SK-N-SH (cell line): ENCODE data around the gene MID1. TPM values are rescaled to one million over a fixed set of nuclear protein-coding genes. Genes with fewer than 3 reads are reported as not detected.

Experiments used
- CTCF ChIA-PET: fragments of 300-600, 350-600 bp; formaldehyde crosslinking; extraction: SDS; loops from one replicate; lab custom pipeline; 2021; lab: Yijun Ruan, JAX
- POLR2A ChIA-PET: fragments of 350-600 bp; sonication (Branson Sonifier 250); formaldehyde crosslinking; extraction: SDS; loops from one replicate; lab custom pipeline; 2020; ENCODE audit warnings: antibody characterized with exemption, inconsistent platforms; lab: Yijun Ruan, JAX
- DNase-seq: peaks from one replicate; pipeline ENCODE4 v3.0.0; 2012
- H2AFZ ChIP-seq: fragments of 200-600 bp; sonication (generic); 2 replicates; pipeline ENCODE4 v1.8.1; 2016; ENCODE audit warnings: antibody characterized with exemption, mild to moderate bottlenecking, low read depth
- H3F3A ChIP-seq: fragments of 200-600 bp; sonication (generic); replicated peaks from 2 replicates; pipeline ENCODE3; 2016; ENCODE audit warnings: antibody characterized with exemption, mild to moderate bottlenecking; ENCODE audit not compliant: insufficient read depth
- H3K27ac ChIP-seq, 2 experiments: fragments of 200-500 bp in 1 of 2; fragments of 200-600 bp in 1 of 2; sonication (Bioruptor generic) in 1 of 2; sonication (generic), shearing (Covaris generic) in 1 of 2; 2 replicates each; pipeline versions ENCODE4 v1.5.1 to v1.6.1; 2014 to 2016; ENCODE audit warnings: low read depth in 2 of 2, inconsistent platforms in 1 of 2, low read length in 1 of 2, mild to moderate bottlenecking in 1 of 2, mixed read lengths in 1 of 2
- H3K27me3 ChIP-seq: fragments of 200-600 bp; sonication (generic), shearing (Covaris generic); 2 replicates; pipeline ENCODE4 v1.6.1; 2016; ENCODE audit warnings: mixed run types; ENCODE audit not compliant: insufficient read depth
- H3K36me3 ChIP-seq, 2 experiments: fragments of 200-500 bp in 1 of 2; fragments of 200-600 bp in 1 of 2; sonication (Bioruptor generic) in 1 of 2; sonication (generic) in 1 of 2; replicated peaks in 1 of 2; 2 replicates each; pipeline versions ENCODE3 to v1.5.1; 2014 to 2016; ENCODE audit warnings: low read length in 1 of 2, mild to moderate bottlenecking in 1 of 2; ENCODE audit not compliant: insufficient read depth in 2 of 2, control insufficient read depth in 1 of 2
- H3K4me1 ChIP-seq, 2 experiments: fragments of 200-500 bp in 1 of 2; fragments of 200-600 bp in 1 of 2; sonication (Bioruptor generic) in 1 of 2; sonication (generic), shearing (Covaris generic) in 1 of 2; 2 replicates each; pipeline versions ENCODE4 v1.5.1 to v1.6.1; 2014 to 2016; ENCODE audit warnings: low read depth in 1 of 2, low read length in 1 of 2, mixed run types in 1 of 2; ENCODE audit not compliant: insufficient read depth in 2 of 2, control insufficient read depth in 1 of 2
- H3K4me2 ChIP-seq: fragments of 200-600 bp; sonication (generic), shearing (Covaris generic); 2 replicates; pipeline ENCODE4 v1.6.1; 2017; ENCODE audit warnings: mixed run types
- H3K4me3 ChIP-seq, 2 experiments: fragments of 200-500 bp in 1 of 2; fragments of 200-600 bp in 1 of 2; sonication (Bioruptor generic) in 1 of 2; sonication (generic), shearing (Covaris generic) in 1 of 2; 2 replicates each; pipeline versions ENCODE4 v1.5.1 to v1.8.1; 2014 to 2016; ENCODE audit warnings: low read depth in 2 of 2, inconsistent platforms in 1 of 2, low read length in 1 of 2, mild to moderate bottlenecking in 1 of 2, mixed read lengths in 1 of 2, moderate library complexity in 1 of 2
- H3K79me2 ChIP-seq: fragments of 200-600 bp; sonication (generic); 2 replicates; pipeline ENCODE4 v1.8.1; 2017; ENCODE audit warnings: mild to moderate bottlenecking; ENCODE audit not compliant: insufficient read depth
- H3K9ac ChIP-seq: fragments of 200-600 bp; sonication (generic); 2 replicates; pipeline ENCODE4 v1.6.1; 2017; ENCODE audit warnings: mixed run types
- H3K9me2 ChIP-seq: fragments of 200-600 bp; sonication (generic); 2 replicates; pipeline ENCODE4 v1.6.1; 2017; ENCODE audit warnings: mixed run types
- H3K9me3 ChIP-seq: fragments of 200-600 bp; sonication (generic); 2 replicates; pipeline ENCODE4 v1.6.1; 2017; ENCODE audit warnings: mixed run types, mild to moderate bottlenecking, moderate library complexity
- H4K20me1 ChIP-seq: fragments of 200-600 bp; sonication (generic); 2 replicates; pipeline ENCODE4 v1.6.1; 2017; ENCODE audit warnings: mild to moderate bottlenecking, mixed run types; ENCODE audit not compliant: insufficient read depth
- CHD2 ChIP-seq: fragments of 150-350 bp; IDR thresholded peaks from 2 replicates; pipeline ENCODE4 v1.6.1; 2018; ENCODE audit warnings: low read length; ENCODE audit not compliant: partially characterized antibody
- MEF2A ChIP-seq: IDR thresholded peaks from 2 replicates; pipeline ENCODE4 v1.4.0; 2012; ENCODE audit warnings: low read depth, borderline replicate concordance
- NFIC ChIP-seq: IDR thresholded peaks from 2 replicates; pipeline ENCODE4 v1.4.0; 2012; ENCODE audit warnings: borderline replicate concordance
- POLR2AphosphoS5 ChIP-seq: IDR thresholded peaks from 2 replicates; pipeline ENCODE4 v1.6.1; 2012; ENCODE audit warnings: low read depth, low read length
- RAD21 ChIP-seq: IDR thresholded peaks from 2 replicates; pipeline ENCODE4 v1.6.1; 2012; ENCODE audit warnings: mild to moderate bottlenecking, low read length
- SMC3 ChIP-seq: IDR thresholded peaks from 2 replicates; pipeline ENCODE4 v1.6.1; 2012; ENCODE audit warnings: low read depth, low read length, improper control_type of control experiment
- TCF12 ChIP-seq: IDR thresholded peaks from 2 replicates; pipeline ENCODE4 v1.4.0; 2012
- YY1 ChIP-seq: IDR thresholded peaks from 2 replicates; pipeline ENCODE4 v1.4.0; 2012; ENCODE audit warnings: low read depth, mild to moderate bottlenecking
- WGBS: methylation state at CpG from one replicate; pipeline ENCODE4 v1.1.6; 2017; ENCODE audit warnings: low lambda C conversion rate; 5-methylcytosine and 5-hydroxymethylcytosine counted together
- polyA plus RNA-seq, 3 experiments: library from polyadenylated mRNA; depleted of rRNA; stranded (reverse); fragments of >200 nt; gene quantifications; 2 replicates each; pipeline ENCODE4 v1.2.3, GENCODE V29; 2012
- TF ChIP-seq, protein P1 (sequence below): IDR thresholded peaks from 2 replicates; pipeline ENCODE4; 2012
- TF ChIP-seq, protein P2 (sequence below): IDR thresholded peaks from 2 replicates; pipeline ENCODE4 v1.4.0; 2012; ENCODE audit warnings: low read depth
- TF ChIP-seq, protein P3 (sequence below): fragments of 200-600 bp; sonication (generic); IDR thresholded peaks from 2 replicates; pipeline ENCODE4 v1.6.1; 2017; ENCODE audit warnings: antibody characterized with exemption, mild to moderate bottlenecking, moderate library complexity

The MID1 gene
- polyA plus RNA-seq, 1 of the 3 experiments (the other 2 are of a cell fraction), result 10.4 TPM

DNA sequence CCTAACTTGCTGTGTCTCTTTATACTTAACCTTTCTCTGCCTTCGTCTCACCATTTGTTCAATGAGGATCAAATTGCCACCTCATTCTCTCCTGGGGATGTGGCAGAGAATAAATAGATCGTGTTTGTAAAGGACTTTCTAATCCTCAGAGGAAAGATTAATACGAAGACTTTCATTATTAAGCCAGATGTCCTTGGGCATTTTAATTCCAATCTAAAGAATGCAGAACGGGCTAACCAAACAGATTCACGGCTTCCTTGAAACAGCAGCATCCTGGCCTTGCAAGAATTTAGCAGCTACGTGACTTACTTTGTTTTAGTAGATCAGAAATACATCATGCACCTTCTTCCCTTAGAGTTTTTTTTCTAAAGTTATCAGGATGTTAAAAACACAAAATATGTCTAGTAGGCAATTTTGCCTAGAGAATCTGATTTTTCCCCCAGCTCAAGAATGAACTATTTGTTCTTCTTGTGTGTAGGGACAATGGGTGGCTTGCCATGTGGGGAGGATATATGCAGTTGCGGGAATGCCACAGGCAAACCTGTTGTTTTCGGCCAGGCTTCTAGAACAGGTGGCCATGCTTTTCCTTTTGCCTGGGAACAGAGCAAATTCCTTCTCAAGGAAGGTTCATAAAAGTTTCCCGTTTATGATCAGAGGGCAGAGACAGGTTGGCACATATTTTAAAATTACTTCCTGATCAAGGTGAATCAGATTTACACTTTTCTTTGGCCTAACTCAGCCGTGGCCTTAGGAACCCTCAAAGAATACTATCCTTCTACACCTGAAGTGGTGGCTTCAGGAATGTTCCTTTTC, 3.0 kb downstream of the MID1 start:
- peaks cover 11% of the 10 kb centered on the region; the same call in 1 of the 2 replicates for H3K79me2 ChIP-seq
- H3F3A ChIP-seq, result no peaks in the 10 kb centered on the region
- no peaks in the 10 kb centered on the region for H4K20me1 ChIP-seq
- H3K4me1 ChIP-seq, result peaks cover 0 to 4% of the 10 kb centered on the region in 2 experiments; a peak in 3 of 4 replicates
- ChIA-PET POLR2A (no interaction called here), CTCF (interaction anchor here (1.1 to 6.0 kb wide), 5 partner anchors 9 to 428 kb away, joined by 3 to 69 read pairs (median 14); no protein-coding TSS in a partner anchor)
- H2AFZ ChIP-seq, result no peak overlapping the region
- DNase-seq, result no peak
- H3K36me3 ChIP-seq, result no peaks in the 10 kb centered on the region
- H3K9ac ChIP-seq, result no peak overlapping the region
- peaks cover 13% of the 10 kb centered on the region; the same call in 1 of the 2 replicates for H3K27me3 ChIP-seq
- WGBS, result 41% methylated on average over 10 of the region's 10 CpGs
- TF ChIP-seq POLR2AphosphoS5, result no peak
- TF ChIP-seq, protein P1, sequence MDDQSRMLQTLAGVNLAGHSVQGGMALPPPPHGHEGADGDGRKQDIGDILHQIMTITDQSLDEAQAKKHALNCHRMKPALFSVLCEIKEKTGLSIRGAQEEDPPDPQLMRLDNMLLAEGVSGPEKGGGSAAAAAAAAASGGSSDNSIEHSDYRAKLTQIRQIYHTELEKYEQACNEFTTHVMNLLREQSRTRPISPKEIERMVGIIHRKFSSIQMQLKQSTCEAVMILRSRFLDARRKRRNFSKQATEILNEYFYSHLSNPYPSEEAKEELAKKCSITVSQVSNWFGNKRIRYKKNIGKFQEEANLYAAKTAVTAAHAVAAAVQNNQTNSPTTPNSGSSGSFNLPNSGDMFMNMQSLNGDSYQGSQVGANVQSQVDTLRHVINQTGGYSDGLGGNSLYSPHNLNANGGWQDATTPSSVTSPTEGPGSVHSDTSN, result no peak
- no peak for TF ChIP-seq MEF2A
- no peak for TF ChIP-seq TCF12
- TF ChIP-seq, protein P2, sequence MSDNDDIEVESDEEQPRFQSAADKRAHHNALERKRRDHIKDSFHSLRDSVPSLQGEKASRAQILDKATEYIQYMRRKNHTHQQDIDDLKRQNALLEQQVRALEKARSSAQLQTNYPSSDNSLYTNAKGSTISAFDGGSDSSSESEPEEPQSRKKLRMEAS, result no peak
- no peak for TF ChIP-seq YY1
- TF ChIP-seq SMC3, result no peak
- no peak for TF ChIP-seq NFIC
- H3K4me3 ChIP-seq, result peak overlapping the region; percentile 38 to 65; a peak in 2 of 4 replicates
- no peaks in the 10 kb centered on the region for H3K9me2 ChIP-seq
- 0 out of 2 replicates have a peak overlapping the region, but pooled peaks have one; percentile 82 for H3K4me2 ChIP-seq
- no peaks in the 10 kb centered on the region for H3K9me3 ChIP-seq
- H3K27ac ChIP-seq, result peak overlapping the region in 1 of 2 experiments; percentile 22; a peak in 1 of 4 replicates

DNA sequence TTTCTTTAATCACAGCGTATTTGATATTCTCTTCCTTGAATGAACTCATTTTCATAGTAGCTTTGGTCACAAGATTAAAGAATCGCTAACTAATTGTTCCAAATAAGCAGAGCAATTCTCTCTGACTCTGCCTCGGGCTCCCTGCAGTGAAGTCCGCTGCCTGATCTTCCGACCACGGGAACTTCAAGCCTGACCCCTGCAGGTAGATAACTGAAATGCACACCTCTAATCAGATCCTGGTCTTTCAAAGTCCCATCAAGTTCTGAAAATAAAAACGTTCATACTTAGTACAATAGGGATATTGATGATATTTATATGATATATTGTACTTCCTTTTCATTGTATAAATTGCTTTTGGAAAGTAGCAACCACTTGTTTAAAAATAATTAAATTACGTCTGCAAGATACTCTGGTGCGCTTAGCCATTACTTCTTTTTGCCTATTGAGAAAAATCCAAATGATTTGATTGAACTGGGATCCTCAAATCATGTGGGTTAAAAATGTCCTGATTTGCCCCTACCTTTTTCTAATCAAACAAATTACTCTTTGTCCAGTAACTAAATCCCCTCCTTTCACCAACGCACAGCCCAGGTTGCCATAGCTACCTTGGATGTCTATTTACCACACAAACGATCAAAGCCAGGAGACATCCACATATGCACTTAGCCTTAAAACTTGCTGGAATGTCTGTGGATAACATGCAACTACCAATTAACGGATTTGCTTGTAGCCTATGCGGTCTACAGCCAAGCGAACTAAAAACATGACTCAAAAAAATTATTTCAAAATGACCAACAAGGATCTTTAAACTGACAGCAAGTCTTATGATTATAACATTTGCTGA, 4.2 kb downstream of the MID1 start:
- Histone ChIP-seq H3K9me2 (no peaks in the 10 kb centered on the region), H3K4me2 (no peak overlapping the region), H3K9me3 (no peaks in the 10 kb centered on the region), H3K79me2 (peaks cover 11% of the 10 kb centered on the region; the same call in 1 of the 2 replicates), H3K27ac (no peak overlapping the region), H3K27me3 (peaks cover 13% of the 10 kb centered on the region; the same call in 1 of the 2 replicates), H4K20me1 (no peaks in the 10 kb centered on the region), H3K9ac (no peak overlapping the region), H3K4me1 (peaks cover 0 to 4% of the 10 kb centered on the region in 2 experiments; a peak in 3 of 4 replicates)
- 25% methylated on average over 14 of the region's 14 CpGs for WGBS
- DNase-seq, result peak; percentile 67
- POLR2A ChIA-PET, result no interaction called here
- peak; percentile 77 for TF ChIP-seq RAD21
- TF ChIP-seq SMC3, result peak; percentile 62
- TF ChIP-seq, protein P3, sequence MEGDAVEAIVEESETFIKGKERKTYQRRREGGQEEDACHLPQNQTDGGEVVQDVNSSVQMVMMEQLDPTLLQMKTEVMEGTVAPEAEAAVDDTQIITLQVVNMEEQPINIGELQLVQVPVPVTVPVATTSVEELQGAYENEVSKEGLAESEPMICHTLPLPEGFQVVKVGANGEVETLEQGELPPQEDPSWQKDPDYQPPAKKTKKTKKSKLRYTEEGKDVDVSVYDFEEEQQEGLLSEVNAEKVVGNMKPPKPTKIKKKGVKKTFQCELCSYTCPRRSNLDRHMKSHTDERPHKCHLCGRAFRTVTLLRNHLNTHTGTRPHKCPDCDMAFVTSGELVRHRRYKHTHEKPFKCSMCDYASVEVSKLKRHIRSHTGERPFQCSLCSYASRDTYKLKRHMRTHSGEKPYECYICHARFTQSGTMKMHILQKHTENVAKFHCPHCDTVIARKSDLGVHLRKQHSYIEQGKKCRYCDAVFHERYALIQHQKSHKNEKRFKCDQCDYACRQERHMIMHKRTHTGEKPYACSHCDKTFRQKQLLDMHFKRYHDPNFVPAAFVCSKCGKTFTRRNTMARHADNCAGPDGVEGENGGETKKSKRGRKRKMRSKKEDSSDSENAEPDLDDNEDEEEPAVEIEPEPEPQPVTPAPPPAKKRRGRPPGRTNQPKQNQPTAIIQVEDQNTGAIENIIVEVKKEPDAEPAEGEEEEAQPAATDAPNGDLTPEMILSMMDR, result peak; percentile 75
- TF ChIP-seq CHD2, result no peak
- TF ChIP-seq, all 33 proteins: peak for 3
- no peak overlapping the region for H2AFZ ChIP-seq
- H3F3A ChIP-seq, result no peaks in the 10 kb centered on the region
- CTCF ChIA-PET, result interaction anchor here (0.7 to 6.0 kb wide), 16 partner anchors 9 to 427 kb away, joined by 3 to 69 read pairs (median 4); no protein-coding TSS in a partner anchor
- H3K36me3 ChIP-seq, result no peaks in the 10 kb centered on the region
- no peak overlapping the region; a peak in 1 of 4 replicates for H3K4me3 ChIP-seq
